ENCODE results near the gene TPPP3. TPM values are rescaled to one million over a fixed set of nuclear protein-coding genes. Genes with fewer than 3 reads are reported as not detected.
"Not testable (repeated sequence)": the region's sequence is repeated elsewhere in the genome, so short reads cannot be mapped to it uniquely, and the experiment has no call there.

The TPPP3 gene
- total RNA-seq, 1 donor from 2014 or later = 22.6 TPM

DNA sequence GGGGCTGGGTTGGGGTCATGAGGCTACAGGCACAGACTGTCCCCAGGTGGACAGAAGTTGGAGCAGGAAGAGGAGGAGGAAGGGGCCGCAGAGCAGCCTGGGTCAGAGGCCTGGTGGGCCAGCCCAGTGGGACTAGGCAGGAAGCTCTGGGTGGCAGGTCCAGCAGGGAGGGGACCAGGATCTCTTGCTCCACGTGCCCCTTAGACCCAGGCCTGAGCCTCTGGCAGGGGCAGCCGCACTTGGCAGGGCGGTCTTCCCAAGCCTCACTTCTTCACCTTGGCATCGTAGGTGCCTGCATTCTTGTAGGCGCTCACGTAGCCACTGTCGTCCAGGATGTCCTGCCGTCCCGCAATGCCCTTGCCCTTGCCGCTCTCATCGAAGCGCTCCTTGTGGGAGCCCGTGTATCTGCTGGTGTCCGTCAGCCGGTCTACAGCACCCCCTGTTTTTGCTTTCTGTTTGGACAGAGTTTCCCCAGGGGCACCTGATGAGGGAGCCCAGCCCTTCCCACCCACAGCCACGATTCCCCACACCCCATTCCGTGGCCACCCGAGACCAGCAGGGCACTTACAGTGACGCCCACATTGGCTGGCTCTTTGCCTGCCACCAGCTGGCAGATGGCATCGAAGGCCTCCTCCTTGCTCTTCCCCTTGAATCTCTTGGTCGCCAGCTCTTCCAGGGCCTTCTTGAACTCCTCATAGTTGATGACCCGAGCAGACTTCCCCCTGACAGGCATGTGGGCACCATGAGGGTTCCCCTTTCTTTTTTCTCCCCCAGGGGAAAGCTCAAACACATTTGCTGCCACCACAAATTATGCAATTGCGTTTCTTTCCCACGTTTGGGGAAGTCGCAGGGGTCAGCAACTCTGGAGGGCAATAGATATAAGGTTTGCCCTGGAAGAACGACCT lies 3.1 kb downstream of the TPPP3 start:
- no peak for DNase-seq

DNA sequence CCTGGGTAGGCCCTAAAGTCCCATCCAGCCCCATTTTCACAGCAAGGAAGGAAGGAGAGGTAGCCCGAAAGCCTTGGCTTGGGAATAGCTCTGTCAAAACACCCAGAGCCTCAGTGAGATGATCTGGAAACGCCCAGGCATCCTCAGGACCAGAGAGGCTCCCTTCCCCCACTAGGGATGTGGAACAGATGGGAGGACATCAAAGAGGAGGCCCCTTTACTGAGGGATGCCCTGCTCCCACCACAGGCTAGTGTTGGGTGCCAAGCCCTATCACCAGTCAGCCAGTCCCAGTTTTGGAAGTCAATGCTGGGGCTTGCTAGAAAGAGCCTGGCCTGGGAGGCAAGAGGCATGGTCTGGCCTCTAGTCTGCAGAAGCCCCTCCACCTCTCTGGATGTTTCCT lies 4.7 kb downstream of the TPPP3 start:
- no peak for DNase-seq

DNA sequence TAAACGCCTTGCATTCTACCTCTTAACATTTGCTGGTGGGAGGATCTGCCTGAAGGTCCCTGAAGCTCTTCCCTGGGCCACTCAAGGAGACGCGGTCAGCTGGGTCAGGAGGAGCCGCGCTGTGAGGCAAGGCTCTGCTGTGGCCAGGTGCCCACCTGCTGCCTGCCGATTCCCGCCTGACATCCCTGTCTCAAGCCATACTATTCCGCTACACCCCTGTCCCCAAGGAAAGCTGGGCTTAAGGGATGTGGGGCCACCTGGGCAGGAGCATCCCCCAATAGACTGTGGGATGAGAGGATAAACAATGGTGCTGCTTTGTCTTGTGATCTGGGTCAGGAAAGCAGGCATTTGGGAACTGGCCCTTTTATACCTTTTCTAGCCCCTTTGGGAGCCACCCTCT lies 5.1 kb downstream of the TPPP3 start:
- DNase-seq = no peak

DNA sequence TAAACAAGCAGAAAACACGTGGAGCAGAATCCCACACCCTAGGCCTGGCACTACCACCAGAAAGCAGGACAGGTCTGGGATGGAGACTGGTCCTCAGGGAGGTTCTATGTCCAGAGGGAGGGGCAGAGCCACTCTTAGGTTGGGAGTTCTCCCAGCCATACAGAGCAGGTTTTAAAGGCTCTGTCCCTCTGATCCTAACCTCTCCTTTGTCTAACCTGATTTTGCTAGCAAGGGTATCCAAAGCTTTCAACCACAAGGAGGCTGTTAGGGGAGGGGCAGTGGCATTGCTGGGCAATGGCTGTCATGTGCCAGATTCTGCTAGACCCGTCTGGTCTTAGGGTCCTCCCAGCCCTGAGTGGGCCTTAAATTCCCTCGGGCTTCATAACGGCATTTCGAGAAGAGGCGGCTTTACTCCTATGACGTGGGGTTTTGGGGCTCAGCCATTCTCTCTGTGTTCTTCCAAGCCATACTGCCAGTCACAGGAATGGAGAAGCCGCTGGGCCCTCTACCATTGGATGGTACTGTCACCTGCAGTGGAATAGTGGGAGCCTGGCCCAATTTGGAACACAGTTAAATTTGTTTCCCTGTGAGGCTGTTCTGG lies 5.7 kb downstream of the TPPP3 start:
- DNase-seq = no peak

DNA sequence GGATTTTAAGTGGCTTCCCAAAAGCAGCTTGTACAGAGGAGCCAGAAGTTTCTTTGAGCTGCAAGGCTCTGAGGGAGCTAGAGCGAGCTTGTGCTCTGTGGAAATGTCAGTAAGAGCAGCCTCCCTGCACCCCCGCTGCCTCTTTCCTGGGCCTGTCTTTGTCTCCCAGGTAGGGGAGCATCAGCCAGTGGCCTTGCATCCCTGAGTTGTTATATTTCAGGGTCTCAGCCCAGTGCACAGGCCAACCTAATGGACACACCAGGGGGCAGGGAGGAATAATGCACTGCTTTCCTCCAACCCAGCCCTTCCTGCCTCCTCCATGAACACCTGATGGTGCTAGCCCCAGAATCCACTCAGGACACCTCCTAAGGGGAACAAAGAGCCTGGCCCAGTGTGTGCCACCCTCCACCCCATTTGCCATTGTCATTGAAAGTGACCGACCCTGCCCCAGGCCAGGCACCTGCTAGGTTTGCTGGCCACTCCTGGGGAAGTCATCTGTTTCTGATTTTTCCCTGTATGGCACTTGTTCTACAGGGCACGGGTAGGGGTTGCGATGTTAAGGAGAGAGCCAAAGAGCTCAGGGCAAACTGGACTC lies 6.3 kb downstream of the TPPP3 start:
- DNase-seq = no peak

DNA sequence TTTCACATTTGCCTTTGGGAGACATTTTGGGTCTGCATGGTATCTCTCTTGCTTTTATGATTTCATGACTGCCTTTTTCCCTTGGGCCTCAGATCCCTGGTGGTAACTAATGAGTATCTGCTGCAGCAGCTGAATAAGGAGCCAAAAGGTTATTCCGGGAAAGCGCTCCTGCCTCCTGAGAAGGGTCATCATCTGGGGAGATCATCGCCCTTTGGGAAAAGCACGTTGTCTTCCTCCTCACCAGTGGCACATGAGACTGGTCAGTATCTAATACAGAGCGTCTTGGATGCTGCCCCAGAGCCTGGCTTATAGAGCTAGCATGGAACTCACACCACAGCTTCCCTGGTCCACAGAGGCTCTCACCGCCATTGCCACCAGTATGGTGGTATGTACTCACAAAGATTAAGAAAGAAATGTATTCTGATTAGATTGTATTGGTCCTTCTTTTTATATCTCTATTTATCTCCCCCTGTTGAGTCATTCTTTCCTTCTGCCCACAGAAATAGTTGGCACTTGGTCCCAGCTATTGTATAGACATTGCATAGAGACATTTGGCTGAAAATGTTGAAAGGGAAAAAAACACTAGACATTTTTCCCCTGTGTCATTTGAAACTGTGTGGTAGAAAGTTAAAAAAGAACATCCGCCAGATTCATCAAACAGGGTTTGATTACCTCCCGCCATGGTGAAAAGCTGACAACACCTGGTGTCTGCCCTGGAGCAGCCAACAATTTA lies 8.4 kb downstream of the TPPP3 start:
- no peak for DNase-seq

DNA sequence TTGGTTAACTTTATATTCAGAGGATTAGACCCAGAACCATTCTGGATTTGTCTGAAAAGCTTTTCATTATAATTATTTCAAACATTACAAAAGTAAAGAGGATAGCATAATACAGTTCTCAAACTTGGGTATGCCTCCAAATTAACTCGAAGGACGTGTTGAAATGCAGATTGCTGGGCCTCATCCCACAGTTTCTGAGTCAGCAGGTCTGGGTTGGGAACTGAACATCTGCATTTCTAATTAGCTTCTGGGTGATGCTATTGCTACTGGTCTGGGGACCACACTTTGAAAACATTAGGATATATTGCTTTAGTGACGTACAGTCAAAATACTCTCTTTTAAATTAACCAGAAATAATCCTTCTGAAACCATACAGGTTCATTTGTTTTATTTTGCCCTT lies 10.0 kb downstream of the TPPP3 start:
- no peak for DNase-seq

DNA sequence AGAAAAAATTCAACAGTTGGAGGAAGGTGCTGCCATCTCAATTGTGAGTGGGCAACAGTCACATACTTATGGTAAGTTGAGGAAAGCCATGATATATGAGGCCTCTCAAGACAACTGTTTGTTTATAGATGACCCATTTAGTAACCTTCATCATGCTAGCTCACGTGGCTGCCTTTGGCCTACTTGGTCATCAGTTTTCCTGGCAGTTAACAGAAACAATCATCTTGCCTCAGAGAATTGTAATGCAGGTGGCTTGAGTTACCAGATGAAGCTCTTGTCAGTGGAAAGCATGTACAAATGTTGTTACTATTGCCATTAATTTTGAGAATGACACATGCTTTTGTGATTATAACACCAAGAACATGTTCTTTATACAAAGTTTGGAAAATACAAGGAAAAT lies 14.7 kb downstream of the TPPP3 start:
- DNase-seq = no peak

DNA sequence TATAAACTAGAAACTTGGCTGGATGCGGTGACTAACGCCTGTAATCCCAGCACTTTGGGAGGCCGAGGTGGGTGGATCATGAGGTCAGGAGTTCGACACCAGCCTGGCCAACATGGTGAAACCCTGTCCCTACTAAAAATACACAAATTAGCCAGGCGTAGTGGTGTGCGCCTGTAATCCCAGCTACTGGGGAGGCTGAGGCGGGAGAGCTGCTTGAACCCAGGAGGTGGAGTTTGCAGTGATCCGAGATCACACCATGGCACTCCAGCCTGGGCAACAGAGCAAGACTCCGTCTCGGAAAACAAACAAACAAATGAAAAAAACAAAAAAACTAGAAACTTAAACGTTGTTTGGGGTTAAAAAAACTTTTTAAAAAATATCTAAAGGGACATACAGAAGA lies 17.3 kb downstream of the TPPP3 start:
- not testable (repeated sequence) for DNase-seq

DNA sequence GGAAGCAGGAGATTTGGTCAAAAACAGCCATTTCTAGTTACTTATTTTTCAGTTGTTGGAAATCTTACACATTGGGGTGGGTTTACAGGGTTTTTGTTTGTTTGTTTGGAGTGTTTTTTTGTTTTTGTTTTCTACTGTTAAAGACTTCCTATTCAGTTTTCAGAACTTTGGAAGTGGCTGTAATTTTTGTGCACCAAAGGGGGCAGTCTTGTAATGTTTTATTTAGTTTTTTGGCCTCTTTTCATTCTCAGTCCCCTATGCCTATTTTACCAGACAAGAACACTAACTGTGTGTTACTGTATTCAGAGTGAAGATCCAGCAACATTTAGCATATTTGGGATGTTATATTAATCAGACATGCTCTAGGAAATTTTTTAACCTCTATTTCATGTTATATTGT lies 20.6 kb downstream of the TPPP3 start:
- DNase-seq = no peak

DNA sequence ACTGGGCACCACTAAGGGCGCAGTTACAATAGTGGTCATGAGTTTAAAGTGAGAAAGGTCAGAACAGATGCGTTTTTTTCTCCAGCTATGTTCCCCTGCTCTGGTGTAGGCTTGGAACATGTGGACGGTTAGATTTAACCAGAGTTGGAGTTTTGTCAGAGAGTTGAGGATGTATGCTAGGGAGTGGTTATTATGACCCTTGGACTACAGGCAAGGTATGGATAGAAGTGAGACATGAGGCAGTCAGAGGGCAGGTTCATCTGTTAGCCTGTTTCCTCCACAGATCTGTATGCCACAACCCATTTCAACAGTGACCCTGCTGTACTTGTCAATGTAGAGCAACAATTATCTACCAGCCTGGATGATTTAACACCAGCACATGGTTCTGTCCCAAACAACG lies 22.6 kb downstream of the TPPP3 start:
- no peak for DNase-seq

DNA sequence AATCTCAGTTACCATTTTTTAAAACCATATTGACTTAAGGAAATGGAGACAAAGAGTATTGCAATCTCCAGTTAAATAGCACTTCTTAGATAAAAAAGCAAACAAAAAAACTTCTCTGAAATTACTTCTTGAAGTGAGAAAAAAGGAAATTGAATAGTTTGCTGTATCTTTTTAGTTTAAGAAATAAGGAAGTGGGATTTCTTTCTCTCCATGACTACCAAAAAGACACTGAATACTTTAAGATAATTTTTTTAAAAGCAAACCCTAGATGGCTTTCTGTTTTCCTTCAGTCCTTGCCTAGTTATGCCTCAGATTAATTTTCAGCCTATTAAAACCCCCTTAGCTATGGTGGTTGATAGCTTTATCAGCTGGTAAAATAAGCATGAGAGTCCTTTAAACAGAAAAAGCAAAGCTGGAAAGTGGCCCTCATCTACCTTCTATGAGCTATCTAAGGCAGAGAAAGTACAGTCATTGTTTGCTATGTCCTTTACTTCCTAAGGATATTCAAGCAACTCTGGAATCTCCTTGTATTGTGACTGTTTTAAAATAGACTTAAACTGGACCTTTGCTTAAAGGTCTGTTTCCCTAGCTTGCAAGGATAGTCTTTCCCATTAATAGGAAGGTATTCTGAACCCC lies 28.6 kb downstream of the TPPP3 start:
- DNase-seq = no peak

DNA sequence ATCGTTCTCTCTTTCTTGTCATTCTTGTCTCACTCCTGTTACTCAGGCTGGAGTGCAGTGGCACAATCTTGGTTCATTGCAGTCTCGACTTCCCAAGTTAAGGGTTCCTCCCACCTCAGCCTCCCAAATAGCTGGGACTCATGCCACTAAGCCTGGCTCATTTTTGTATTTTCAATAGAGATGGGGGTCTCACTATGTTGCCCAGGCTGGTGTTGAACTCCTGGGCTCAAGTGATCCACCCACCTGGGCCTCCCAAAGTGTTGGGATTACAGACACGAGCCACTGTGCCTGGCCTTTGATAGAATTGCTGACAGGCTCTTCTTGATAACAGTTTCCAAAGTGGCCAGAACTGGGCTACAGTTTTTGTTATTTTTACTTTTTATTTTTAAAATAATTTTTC lies 32.3 kb downstream of the TPPP3 start:
- no peak for DNase-seq

DNA sequence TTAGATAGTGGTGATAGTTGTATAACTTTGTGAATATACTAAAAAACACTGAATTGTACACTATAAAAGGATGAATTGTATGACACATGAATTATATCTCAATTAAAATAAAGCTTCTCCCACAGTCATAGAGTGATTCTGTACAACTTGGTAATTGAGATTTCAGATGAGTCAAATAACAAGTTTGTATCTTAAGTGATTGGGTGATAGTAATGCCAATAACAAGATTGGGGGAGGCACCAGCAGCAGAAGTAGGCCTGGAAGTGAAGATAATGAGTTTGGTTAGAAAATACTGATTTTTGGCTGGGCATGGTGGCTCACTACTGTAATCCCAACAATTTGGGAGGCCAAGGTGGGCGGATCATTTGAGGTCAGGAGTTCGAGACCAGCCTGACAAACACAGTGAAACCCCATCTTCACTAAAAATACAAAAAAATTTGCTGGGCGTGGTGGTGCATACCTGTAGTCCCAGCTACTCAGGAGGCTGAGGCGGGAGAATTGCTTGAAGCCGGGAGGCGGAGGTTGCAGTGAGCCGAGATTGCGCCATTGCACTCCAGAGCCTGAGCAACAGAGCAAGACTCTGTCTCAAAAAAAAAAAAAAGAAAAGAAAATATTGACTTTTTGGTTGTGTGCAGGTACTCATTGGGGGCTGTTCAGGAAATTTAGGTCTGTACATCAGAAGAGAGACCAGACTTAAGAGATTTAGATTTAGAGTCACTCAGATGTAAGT lies 33.6 kb downstream of the TPPP3 start:
- DNase-seq = not testable (repeated sequence)

DNA sequence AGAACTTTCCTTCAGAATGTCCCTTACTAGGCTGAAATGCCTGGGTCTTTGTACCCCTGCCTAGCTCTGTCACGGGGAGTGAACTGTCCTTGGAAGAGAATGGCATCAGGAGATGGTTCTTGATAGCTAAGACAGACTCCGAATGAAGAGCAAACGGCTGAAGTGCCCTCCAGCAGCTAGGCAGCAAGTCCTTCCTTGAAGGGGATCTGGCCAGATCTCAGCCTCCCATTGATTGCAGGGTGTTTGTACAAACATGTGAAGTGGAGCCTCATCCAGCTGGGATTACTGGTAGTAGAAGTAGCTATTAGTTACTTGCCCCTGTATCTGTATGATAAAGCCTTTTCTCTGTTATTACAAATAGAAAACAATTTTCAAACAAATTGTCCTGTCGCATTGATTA lies 35.7 kb downstream of the TPPP3 start:
- no peak for DNase-seq

DNA sequence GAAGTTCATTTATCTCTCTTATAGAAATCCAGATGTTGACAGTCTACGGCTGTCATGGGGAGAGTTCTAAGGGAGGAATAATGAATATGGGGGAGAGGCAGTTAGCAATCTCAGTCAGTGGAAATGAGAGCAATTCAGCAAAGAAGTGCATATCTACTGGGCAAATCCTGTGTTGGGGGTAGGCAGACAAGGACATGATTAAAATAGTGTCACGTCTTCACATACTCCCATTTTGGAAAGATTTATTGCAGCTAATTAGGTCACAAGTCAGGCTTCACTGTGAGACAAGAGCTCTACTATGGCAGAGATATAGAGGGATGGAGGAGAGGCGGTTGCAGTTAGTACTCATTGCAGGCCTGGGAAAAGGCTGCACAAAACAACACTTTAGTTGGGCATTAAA lies 36.9 kb downstream of the TPPP3 start:
- peak; percentile 39 for DNase-seq

DNA sequence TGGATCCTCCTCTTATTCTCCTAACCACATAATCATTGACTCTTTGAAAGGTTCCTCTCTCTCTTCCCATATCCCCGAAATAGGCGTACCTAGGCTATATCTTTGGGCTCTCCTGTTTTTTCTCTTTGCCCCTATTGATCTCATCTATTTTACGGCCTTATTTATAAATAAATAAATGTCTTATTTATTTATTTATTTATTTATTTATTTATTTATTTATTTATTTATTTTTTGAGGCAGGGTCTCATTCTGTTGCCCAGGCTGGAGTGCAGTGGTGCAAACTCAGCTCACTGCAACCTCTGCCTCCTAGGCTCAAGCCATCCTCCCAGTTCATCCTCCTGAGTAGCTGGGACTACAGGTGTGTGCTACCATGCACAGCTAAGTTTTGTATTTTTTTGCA lies 40.8 kb downstream of the TPPP3 start:
- DNase-seq = not testable (repeated sequence)

DNA sequence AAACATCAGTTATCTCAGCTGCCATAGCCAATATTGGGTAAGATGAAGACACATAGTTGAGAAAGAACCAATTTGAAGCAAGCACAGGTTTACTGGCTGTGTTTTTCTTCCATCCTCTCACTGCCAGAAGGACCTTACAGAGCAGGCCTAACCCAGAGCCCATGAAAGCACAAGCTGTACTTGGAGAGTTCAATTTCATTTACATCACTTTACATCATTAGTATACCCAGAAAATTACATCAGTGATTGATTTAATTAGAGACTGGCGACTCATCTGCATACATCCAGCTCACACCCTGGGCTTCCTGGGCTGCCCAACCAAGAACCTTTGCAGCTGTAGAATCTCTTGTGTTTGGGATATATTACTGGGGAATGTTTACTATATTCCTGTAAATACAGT lies 43.0 kb downstream of the TPPP3 start:
- no peak for DNase-seq

DNA sequence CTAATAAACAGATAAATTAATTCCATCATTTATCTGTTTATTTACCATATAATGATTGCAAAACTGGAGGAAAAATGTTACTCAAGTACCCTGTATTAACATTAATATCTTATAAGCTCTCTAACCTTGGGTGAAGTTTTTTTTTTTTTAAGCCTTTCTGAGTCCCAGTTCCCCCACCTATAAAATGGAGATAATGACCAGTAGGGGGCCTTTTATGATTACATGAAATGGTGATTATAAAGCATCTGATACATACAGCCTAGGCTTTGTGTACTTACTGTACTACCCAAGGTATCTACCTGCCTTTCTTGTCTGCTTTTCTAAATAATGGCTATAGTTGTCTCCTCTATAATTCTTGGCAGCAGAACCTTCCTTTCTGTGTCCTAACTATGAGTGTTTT lies 44.1 kb downstream of the TPPP3 start:
- DNase-seq = no peak

DNA sequence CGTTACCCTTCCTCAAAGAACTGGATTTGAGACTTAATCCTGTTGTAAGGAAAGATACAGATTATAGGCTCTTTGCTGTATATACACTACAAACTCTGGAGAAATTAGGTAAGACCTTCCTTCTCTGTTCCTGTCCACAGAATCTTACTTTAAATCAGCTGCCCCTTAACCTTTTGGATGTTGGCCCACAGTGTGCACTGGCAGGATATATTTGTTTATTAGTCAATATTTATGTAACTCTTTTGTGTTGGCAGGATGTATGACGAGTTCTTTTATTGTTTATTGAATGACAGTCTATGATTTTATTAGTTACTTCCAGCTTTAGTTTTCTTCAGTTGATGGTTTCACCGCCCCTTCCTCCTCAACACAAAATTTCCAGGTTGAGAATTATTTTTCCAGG lies 47.0 kb downstream of the TPPP3 start:
- DNase-seq = no peak

DNA sequence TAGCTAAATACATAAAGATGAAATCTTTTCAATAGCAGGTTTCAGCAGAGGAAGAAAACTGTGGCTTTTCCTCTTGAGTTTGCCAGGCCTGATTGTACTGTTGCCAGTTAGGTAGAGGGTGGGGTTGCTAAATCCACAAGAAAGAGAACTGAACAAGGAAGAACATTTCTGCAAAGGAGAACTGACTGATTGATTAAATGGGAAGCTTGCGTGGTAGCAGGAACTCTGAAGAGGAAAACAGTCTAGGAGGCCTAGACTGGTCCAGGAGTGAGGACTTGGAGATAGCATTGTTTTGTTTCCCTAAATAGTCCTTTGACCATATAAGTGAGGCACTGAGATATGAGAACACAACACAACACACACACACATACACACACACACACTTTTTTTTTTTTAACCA lies 47.9 kb downstream of the TPPP3 start:
- DNase-seq = no peak

DNA sequence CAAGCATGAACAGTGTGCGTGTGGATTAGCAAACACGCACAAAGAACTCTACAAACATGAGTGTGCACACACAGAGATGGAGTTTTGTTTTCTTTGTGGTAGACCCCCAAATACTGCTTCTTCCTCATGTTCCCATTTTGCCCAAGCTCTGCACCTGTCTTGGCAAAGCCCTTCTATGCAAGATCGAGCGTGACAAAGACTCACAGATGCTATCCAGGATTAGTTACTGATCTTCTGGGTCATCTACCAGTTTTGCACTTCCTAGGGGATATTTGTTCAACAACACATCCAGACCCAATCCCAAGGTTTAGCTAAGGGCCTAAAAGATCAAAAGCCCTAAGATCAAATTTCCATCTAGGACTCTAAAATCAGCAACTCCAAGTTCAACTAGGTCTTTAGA lies 50.7 kb downstream of the TPPP3 start:
- DNase-seq = no peak

All from skin of body (tissue), 2 donors.